ENCODE data around the gene UPK3A.

UPK3A gene

GRCh38 chr22:45238957-45239680, 45.6 kb upstream of the UPK3A start:
- no peak for DNase-seq (ENCODE audit: low read depth)

GRCh38 chr22:45239681-45240051, 45.1 kb upstream of the UPK3A start:
- H3K4me3 ChIP-seq (ENCODE audit: low read depth, low read length): peak overlapping the region; percentile 61
- no peak for TF ChIP-seq CTCF (IDR thresholded peaks at IDR 0.05; ENCODE audit: low read depth, low read length, missing control alignments)
- DNase-seq (ENCODE audit: low read depth): no peak

More at GRCh38 chr22:45238957-45239680, 45.6 kb upstream of the UPK3A start:
- H3K4me3 ChIP-seq (ENCODE audit: low read depth, low read length): peak overlapping the region; percentile 61
- no peak for TF ChIP-seq CTCF (IDR thresholded peaks at IDR 0.05; ENCODE audit: low read depth, low read length, missing control alignments)

- peak overlapping the region; percentile 61 for H3K4me3 ChIP-seq (ENCODE audit: low read depth, low read length)
- no peak for DNase-seq (ENCODE audit: low read depth)
- TF ChIP-seq CTCF (IDR thresholded peaks at IDR 0.05; ENCODE audit: low read depth, low read length, missing control alignments): no peak
Observed at GRCh38 chr22:45240104-45240809, 44.5 kb upstream of the UPK3A start.

- no peak for TF ChIP-seq CTCF (IDR thresholded peaks at IDR 0.05; ENCODE audit: low read depth, low read length, missing control alignments)
- DNase-seq (ENCODE audit: low read depth): no peak
- peak within 1 kb of the TSS; percentile 61 for H3K4me3 ChIP-seq (ENCODE audit: low read depth, low read length)
Observed at GRCh38 chr22:45240810-45241631, 43.7 kb upstream of the UPK3A start, which contains the start of gene KIAA0930. KIAA0930 (minus strand) TSS chr22:45240894; CDS start chr22:45240703, 191 bp downstream.

- TF ChIP-seq CTCF (IDR thresholded peaks at IDR 0.05; ENCODE audit: low read depth, low read length, missing control alignments): peak; percentile 13
- DNase-seq (ENCODE audit: low read depth): no peak
- H3K4me3 ChIP-seq (ENCODE audit: low read depth, low read length): no peak overlapping the region
Observed at GRCh38 chr22:45242778-45243191, 42.0 kb upstream of the UPK3A start.

GRCh38 chr22:45244916-45245315, 39.8 kb upstream of the UPK3A start:
- no peak overlapping the region for H3K4me3 ChIP-seq (ENCODE audit: low read depth, low read length)

More at GRCh38 chr22:45244916-45245315, 39.8 kb upstream of the UPK3A start:
- DNase-seq (ENCODE audit: low read depth): no peak
- no peak for TF ChIP-seq CTCF (IDR thresholded peaks at IDR 0.05; ENCODE audit: low read depth, low read length, missing control alignments)

All from GM12864 (cell line).